Measurements from ENCODE around the gene OR8H1. TPM values are rescaled to one million over a fixed set of nuclear protein-coding genes. Genes with fewer than 3 reads are reported as not detected.

OR8H1 gene, protein sequence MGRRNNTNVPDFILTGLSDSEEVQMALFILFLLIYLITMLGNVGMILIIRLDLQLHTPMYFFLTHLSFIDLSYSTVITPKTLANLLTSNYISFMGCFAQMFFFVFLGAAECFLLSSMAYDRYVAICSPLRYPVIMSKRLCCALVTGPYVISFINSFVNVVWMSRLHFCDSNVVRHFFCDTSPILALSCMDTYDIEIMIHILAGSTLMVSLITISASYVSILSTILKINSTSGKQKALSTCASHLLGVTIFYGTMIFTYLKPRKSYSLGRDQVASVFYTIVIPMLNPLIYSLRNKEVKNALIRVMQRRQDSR
- total RNA-seq (2022; extraction: Qiagen RNA extraction; ENCODE audit: low read depth) = not detected in 5 replicates

DNA sequence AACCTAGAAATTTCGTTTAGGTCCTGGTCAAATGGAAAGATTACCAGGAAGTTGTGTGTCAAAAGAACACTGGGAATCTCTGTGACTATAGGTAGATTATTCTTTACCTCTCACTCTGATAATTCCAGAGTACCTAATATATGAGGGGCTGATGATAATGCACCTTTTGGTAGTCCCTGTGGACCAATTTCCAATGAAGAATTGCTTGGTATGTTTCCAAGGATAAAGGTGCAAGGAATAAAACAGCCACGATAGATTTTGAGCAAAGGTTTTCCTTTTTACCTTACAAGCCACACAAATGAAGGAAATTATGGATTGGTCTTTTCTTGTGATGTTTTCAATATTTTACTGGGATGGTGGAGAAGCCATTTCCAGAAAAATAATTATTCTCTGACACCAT, at the start of gene OR8H1:
OR8H1 (minus strand) TSS at position 101 of the 400 bp plus-strand sequence. CDS start 1,192 bp downstream, outside the sequence.

DNA sequence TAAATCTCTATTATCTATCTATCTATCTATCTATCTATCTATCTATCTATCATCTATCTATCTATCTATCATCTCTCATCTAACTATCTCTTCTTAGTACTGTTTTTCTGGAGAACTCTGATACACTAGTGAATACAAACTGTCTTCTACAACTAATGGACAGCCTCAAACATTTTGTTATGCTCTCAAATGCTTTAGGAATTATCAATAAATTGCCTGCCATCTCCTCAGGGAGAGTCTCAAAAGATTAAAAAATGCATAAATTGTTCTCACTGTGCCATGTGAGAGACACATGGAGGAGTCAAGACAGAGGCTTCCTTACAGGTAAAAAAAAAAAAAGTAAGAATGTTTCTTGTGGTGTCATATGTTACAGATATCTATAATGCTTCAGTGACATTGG, 22.8 kb upstream of the OR8H1 start, which contains the start of gene OR8K3:
OR8K3 (plus strand) TSS at position 301 of the 400 bp plus-strand sequence. CDS start 3,163 bp downstream, outside the sequence.

GRCh38 chr11:56273854-56274253, 18.2 kb downstream of the OR8H1 start, which contains the start of gene OR5T1:
Gene OR5T1 (plus strand): TSS chr11:56274154. CDS start chr11:56275639, 1,485 bp downstream.

DNA sequence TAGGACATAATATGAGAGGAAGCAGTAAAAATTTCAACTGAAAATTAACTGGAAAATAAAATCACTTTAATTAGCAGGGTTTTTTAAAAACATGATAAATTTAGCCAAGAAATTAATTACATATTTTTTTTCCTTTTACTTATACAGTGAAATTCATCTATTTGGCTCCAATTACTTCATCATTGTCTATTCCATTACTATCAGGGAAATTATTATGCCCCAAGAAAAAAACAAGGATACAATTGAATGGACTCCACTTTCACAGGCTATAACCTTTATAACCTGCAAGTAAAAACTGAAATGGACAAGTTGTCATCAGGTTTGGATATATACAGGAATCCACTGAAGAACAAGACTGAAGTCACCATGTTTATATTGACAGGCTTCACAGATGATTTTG, 40.1 kb downstream of the OR8H1 start, which contains the start of gene OR5T3:
OR5T3 (plus strand) TSS at position 301 of the 400 bp plus-strand sequence; CDS start at position 301, 0 bp downstream.

Other genes starting within 250 kb of the OR8H1 start
- not detected in 5 replicates for gene OR8I2, start 198.9 kb downstream of the OR8H1 start, total RNA-seq (2022; extraction: Qiagen RNA extraction; ENCODE audit: low read depth)
- not detected in 5 replicates for gene OR8H2, start 188.6 kb downstream of the OR8H1 start, total RNA-seq (2022; extraction: Qiagen RNA extraction; ENCODE audit: low read depth)
- not detected in 5 replicates for gene OR8H3, start 169.9 kb downstream of the OR8H1 start, total RNA-seq (2022; extraction: Qiagen RNA extraction; ENCODE audit: low read depth)
- not detected in 5 replicates for gene OR8J3, start 152.1 kb downstream of the OR8H1 start, total RNA-seq (2022; extraction: Qiagen RNA extraction; ENCODE audit: low read depth)
- not detected in 5 replicates for gene OR8K5, start 131.9 kb downstream of the OR8H1 start, total RNA-seq (2022; extraction: Qiagen RNA extraction; ENCODE audit: low read depth)
- gene OR5J2, start 115.6 kb downstream of the OR8H1 start, total RNA-seq (2022; extraction: Qiagen RNA extraction; ENCODE audit: low read depth) = not detected in 5 replicates
- gene OR5T2, start 58.0 kb downstream of the OR8H1 start, total RNA-seq (2022; extraction: Qiagen RNA extraction; ENCODE audit: low read depth) = not detected in 5 replicates
- gene OR5T3, start 40.0 kb downstream of the OR8H1 start, total RNA-seq (2022; extraction: Qiagen RNA extraction; ENCODE audit: low read depth) = not detected in 5 replicates
- gene OR5T1, start 18.1 kb downstream of the OR8H1 start, total RNA-seq (2022; extraction: Qiagen RNA extraction; ENCODE audit: low read depth) = not detected in 5 replicates
- gene OR8K3, start 22.9 kb upstream of the OR8H1 start, total RNA-seq (2022; extraction: Qiagen RNA extraction; ENCODE audit: low read depth) = not detected in 5 replicates
- gene OR8K1, start 53.8 kb upstream of the OR8H1 start, total RNA-seq (2022; extraction: Qiagen RNA extraction; ENCODE audit: low read depth) = not detected in 5 replicates
- gene OR8J1, start 62.0 kb upstream of the OR8H1 start, total RNA-seq (2022; extraction: Qiagen RNA extraction; ENCODE audit: low read depth) = not detected in 5 replicates
- not detected in 5 replicates for gene OR8U1, start 83.4 kb upstream of the OR8H1 start, total RNA-seq (2022; extraction: Qiagen RNA extraction; ENCODE audit: low read depth)
- gene OR5AL1, start 120.4 kb upstream of the OR8H1 start, total RNA-seq (2022; extraction: Qiagen RNA extraction; ENCODE audit: low read depth) = not detected in 5 replicates
- not detected in 5 replicates for gene OR5M3, start 181.1 kb upstream of the OR8H1 start, total RNA-seq (2022; extraction: Qiagen RNA extraction; ENCODE audit: low read depth)
- gene OR5M8, start 199.1 kb upstream of the OR8H1 start, total RNA-seq (2022; extraction: Qiagen RNA extraction; ENCODE audit: low read depth) = not detected in 5 replicates